CD4-positive, alpha-beta memory T cell (primary cell): ENCODE measurements around the gene PARM1. TPM values are rescaled to one million over a fixed set of nuclear protein-coding genes. Genes with fewer than 3 reads are reported as not detected.

Source experiments
- CTCF ChIA-PET: fragments of 350-600 bp; sonication (Branson Sonifier 250); formaldehyde crosslinking; loops from one replicate; lab custom pipeline; 2021; ENCODE audit warnings: inconsistent platforms; ENCODE audit not compliant: partially characterized antibody; lab: Charles Lee
- POLR2A ChIA-PET: fragments of 350-600 bp; sonication (Branson Sonifier 250); formaldehyde crosslinking; loops from one replicate; lab custom pipeline; 2021; ENCODE audit not compliant: partially characterized antibody; lab: Charles Lee
- DNase-seq, 5 donors: peaks; one replicate each; pipeline versions ENCODE4 v3.0.0 to v3.0.0-alpha.2; 2020 to 2022; ENCODE audit warnings: mixed read lengths in 1 of 5
- H3K27ac ChIP-seq: one replicate; pipeline ENCODE4 v1.7.0; 2013; ENCODE audit warnings: low read depth, low read length
- H3K27me3 ChIP-seq: 2 replicates; pipeline ENCODE4 v1.7.0; 2013; ENCODE audit warnings: mild to moderate bottlenecking, low read length, moderate library complexity; ENCODE audit not compliant: insufficient read depth
- H3K36me3 ChIP-seq: 2 replicates; pipeline ENCODE4 v1.7.0; 2013; ENCODE audit warnings: mild to moderate bottlenecking, low read length, moderate library complexity; ENCODE audit not compliant: insufficient read depth
- H3K4me1 ChIP-seq: 2 replicates; pipeline ENCODE4 v1.7.0; 2013; ENCODE audit warnings: mild to moderate bottlenecking, low read length, moderate library complexity; ENCODE audit not compliant: insufficient read depth
- H3K4me3 ChIP-seq, 2 donors: one replicate each; pipeline ENCODE4 v1.7.0; 2013; ENCODE audit warnings: low read length in 2 of 2, mild to moderate bottlenecking in 1 of 2
- H3K9me3 ChIP-seq, 2 donors: one replicate each; pipeline ENCODE4 v1.7.0; 2013; ENCODE audit warnings: low read length in 2 of 2, control low read depth in 1 of 2; ENCODE audit not compliant: control insufficient read depth in 1 of 2
- H3K27ac Mint-ChIP-seq, 7 donors: one replicate each; pipeline ENCODE4 v1.8.0; 2020 to 2021; ENCODE audit warnings: mixed read lengths in 7 of 7, mild to moderate bottlenecking in 6 of 7, inconsistent platforms in 3 of 7, moderate library complexity in 3 of 7
- H3K27me3 Mint-ChIP-seq, 2 donors: one replicate each; pipeline ENCODE4 v1.8.0; 2020 to 2021; ENCODE audit warnings: mixed read lengths in 2 of 2
- H3K36me3 Mint-ChIP-seq, 2 donors: one replicate each; pipeline ENCODE4 v1.8.0; 2020 to 2021; ENCODE audit warnings: mixed read lengths in 2 of 2, inconsistent platforms in 1 of 2, mild to moderate bottlenecking in 1 of 2
- H3K4me1 Mint-ChIP-seq, 4 donors: one replicate each; pipeline ENCODE4 v1.8.0; 2020 to 2021; ENCODE audit warnings: mixed read lengths in 4 of 4, mild to moderate bottlenecking in 1 of 4
- H3K4me3 Mint-ChIP-seq, 8 donors: one replicate each; pipeline ENCODE4 v1.8.0; 2020 to 2021; ENCODE audit warnings: mixed read lengths in 8 of 8, mild to moderate bottlenecking in 7 of 8, moderate library complexity in 6 of 8, inconsistent platforms in 3 of 8
- H3K9me3 Mint-ChIP-seq, 8 donors: one replicate each; pipeline ENCODE4 v1.8.0; 2020 to 2021; ENCODE audit warnings: mixed read lengths in 8 of 8, mild to moderate bottlenecking in 5 of 8, inconsistent platforms in 3 of 8, moderate library complexity in 1 of 8
- intact Hi-C: fragments of 100-400 bp; cut with micrococcal nuclease; formaldehyde crosslinking; loops from one replicate; pipeline ENCODE4 v1.15.1; 2023
- polyA plus RNA-seq, 2 donors: library from polyadenylated mRNA; unstranded; fragments of 300-500 nt; fragmentation: Illumina TruSeq; gene quantifications; one replicate each; pipeline ENCODE4 v1.2.3, GENCODE V29; 2021
- total RNA-seq, 2 experiments: library from RNA; stranded (reverse); gene quantifications; one replicate each; pipeline ENCODE4 v1.2.3, GENCODE V29; 2021

The PARM1 gene
- total and polyA plus RNA-seq, 4 experiments from 2014 or later, result 0.28 TPM; not detected in 3

DNA sequence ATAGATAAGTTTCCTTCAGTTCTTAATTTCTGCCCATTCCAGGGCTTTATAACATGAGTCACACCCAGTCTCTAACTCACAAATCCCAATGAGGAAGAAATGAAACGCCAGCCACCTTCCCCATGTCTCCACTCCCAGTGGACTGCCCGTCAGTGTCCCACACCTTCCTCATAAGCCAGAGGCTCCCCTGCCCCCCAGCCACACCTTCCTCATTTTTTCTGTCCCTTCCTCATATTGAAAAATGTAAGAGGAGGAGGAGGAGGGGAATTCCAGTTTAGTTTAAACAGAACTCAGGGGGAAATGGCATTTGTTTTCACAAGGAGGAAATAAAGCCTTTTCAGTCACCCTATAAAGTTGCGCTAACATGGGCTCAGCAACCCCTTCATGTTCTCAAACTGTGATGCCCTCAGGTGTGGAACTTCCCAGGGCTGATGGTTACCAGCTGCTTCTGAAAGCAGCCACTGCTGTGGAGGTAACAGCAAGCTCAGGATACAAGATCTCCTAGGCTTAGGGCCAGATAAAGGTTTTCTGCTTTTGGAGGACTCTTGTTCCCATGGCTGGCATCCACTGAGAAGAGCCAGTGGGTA lies 97.8 kb downstream of the PARM1 start:
- H3K36me3 Mint-ChIP-seq, result no peaks in the 10 kb centered on the region
- no peak overlapping the region for H3K4me3 Mint-ChIP-seq
- no peaks in the 10 kb centered on the region for H3K36me3 ChIP-seq
- H3K4me1 Mint-ChIP-seq, result no peaks in the 10 kb centered on the region
- no peak overlapping the region for H3K4me3 ChIP-seq
- ChIA-PET CTCF (no interaction called here), POLR2A (no interaction called here)
- no peaks in the 10 kb centered on the region for H3K4me1 ChIP-seq
- DNase-seq, result no peak
- H3K27ac ChIP-seq, result no peak overlapping the region
- H3K9me3 Mint-ChIP-seq, result peaks cover 0 to 8% (median 3%) of the 10 kb centered on the region in 8 donors
- H3K9me3 ChIP-seq, result no peaks in the 10 kb centered on the region
- no peaks in the 10 kb centered on the region for H3K27me3 ChIP-seq
- H3K27me3 Mint-ChIP-seq, result no peaks in the 10 kb centered on the region
- intact Hi-C loops, result no loop called here
- no peak overlapping the region for H3K27ac Mint-ChIP-seq

DNA sequence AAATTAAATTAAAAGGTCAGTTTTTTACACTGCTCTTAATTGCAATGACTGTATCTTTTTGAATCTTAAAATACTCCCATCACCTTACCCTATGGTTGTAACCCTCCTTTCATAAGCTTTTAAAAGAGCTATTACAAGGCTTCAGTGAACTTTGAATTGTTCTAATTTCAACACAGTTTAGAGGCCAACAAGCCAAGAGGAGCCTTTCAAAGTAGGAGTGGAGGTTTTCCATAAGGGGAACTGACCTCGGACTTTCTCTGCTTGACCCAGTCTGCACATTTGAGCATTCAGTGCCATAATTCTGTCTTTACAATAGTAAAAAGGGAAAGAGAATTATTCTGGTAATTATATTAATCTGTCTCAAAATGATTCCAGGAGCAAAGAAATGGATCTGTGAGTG lies 98.9 kb downstream of the PARM1 start:
- Histone ChIP-seq H3K36me3 (no peaks in the 10 kb centered on the region), H3K9me3 (no peaks in the 10 kb centered on the region), H3K4me1 (no peaks in the 10 kb centered on the region), H3K27me3 (no peaks in the 10 kb centered on the region), H3K4me3 (no peak overlapping the region), H3K27ac (no peak overlapping the region)
- no peaks in the 10 kb centered on the region for H3K4me1 Mint-ChIP-seq
- H3K36me3 Mint-ChIP-seq, result no peaks in the 10 kb centered on the region
- intact Hi-C loops, result no loop called here
- ChIA-PET CTCF (interaction anchor here (1.2 kb wide), 1 partner anchor 9 kb away, joined by 3 read pairs; no protein-coding TSS in a partner anchor), POLR2A (no interaction called here)
- H3K27ac Mint-ChIP-seq, result no peak overlapping the region
- no peaks in the 10 kb centered on the region for H3K27me3 Mint-ChIP-seq
- H3K9me3 Mint-ChIP-seq, result peaks cover 0 to 8% (median 2%) of the 10 kb centered on the region in 8 donors
- no peak overlapping the region for H3K4me3 Mint-ChIP-seq
- no peak for DNase-seq

DNA sequence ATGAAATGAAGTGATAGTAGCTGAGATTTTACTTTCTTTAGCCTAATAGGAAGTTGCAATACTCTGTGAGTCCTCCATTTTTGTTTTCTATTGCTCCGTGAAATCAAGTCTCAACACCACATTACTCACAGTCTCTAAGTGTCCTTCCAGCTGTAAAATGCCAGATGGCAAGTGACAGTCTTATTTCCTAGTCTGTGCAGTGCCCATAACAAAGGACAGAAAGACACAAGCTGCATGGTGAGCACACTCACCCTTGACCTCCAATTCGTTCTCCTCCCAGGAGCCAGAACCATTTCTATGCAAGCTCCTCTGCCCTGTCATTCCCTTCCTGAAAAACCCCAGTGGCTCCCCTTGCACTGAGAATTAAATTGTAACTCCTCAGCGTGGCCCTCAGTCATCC lies 101.6 kb downstream of the PARM1 start:
- Mint-ChIP-seq H3K27me3 (no peaks in the 10 kb centered on the region), H3K9me3 (peaks cover 0 to 4% (median 0%) of the 10 kb centered on the region in 8 donors), H3K27ac (no peak overlapping the region), H3K36me3 (no peaks in the 10 kb centered on the region), H3K4me1 (no peaks in the 10 kb centered on the region), H3K4me3 (no peak overlapping the region)
- H3K4me3 ChIP-seq, result no peak overlapping the region
- intact Hi-C loops, result no loop called here
- no peak overlapping the region for H3K27ac ChIP-seq
- CTCF ChIA-PET, result no interaction called here
- H3K9me3 ChIP-seq, result no peaks in the 10 kb centered on the region
- DNase-seq, result no peak
- H3K4me1 ChIP-seq, result no peaks in the 10 kb centered on the region
- H3K27me3 ChIP-seq, result no peaks in the 10 kb centered on the region
- no peaks in the 10 kb centered on the region for H3K36me3 ChIP-seq
- POLR2A ChIA-PET, result no interaction called here

DNA sequence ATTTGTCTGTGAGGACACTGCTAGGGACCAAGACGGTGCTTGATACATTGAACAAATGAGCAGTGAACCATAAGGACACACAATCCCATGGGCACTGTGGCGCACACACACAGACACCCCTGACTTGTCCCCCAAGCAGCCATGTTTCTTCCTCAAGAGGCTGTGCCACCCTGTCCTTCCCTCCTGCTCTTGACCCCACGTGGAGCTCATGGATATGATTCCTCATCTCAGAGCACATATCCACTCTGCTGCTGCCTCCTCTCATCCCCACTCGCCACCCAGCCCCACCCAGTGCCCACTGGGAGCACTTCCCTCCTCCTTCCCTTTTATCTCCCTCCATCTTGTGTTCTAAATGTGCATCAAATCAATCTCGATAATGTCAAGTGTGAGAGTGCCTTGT lies 102.4 kb downstream of the PARM1 start:
- Histone ChIP-seq H3K36me3 (no peaks in the 10 kb centered on the region), H3K27me3 (no peaks in the 10 kb centered on the region), H3K9me3 (no peaks in the 10 kb centered on the region), H3K4me3 (no peak overlapping the region), H3K4me1 (no peaks in the 10 kb centered on the region), H3K27ac (no peak overlapping the region)
- Mint-ChIP-seq H3K27me3 (no peaks in the 10 kb centered on the region), H3K4me3 (no peak overlapping the region), H3K27ac (no peak overlapping the region), H3K4me1 (no peaks in the 10 kb centered on the region), H3K36me3 (no peaks in the 10 kb centered on the region), H3K9me3 (peaks cover 0 to 5% (median 0%) of the 10 kb centered on the region in 8 donors)
- no peak for DNase-seq
- ChIA-PET POLR2A (no interaction called here), CTCF (no interaction called here)
- intact Hi-C loops, result no loop called here

GRCh38 chr4:75036046-75036830 lies 103.3 kb downstream of the PARM1 start:
- Mint-ChIP-seq H3K27ac (no peak overlapping the region), H3K4me3 (no peak overlapping the region), H3K4me1 (no peaks in the 10 kb centered on the region), H3K9me3 (peaks cover 0 to 5% (median 0%) of the 10 kb centered on the region in 8 donors), H3K27me3 (no peaks in the 10 kb centered on the region), H3K36me3 (no peaks in the 10 kb centered on the region)
- ChIA-PET CTCF (no interaction called here), POLR2A (no interaction called here)
- no peak for DNase-seq
- Histone ChIP-seq H3K4me1 (no peaks in the 10 kb centered on the region), H3K27me3 (no peaks in the 10 kb centered on the region), H3K4me3 (no peak overlapping the region), H3K27ac (no peak overlapping the region), H3K36me3 (no peaks in the 10 kb centered on the region), H3K9me3 (no peaks in the 10 kb centered on the region)
- intact Hi-C loops, result no loop called here

DNA sequence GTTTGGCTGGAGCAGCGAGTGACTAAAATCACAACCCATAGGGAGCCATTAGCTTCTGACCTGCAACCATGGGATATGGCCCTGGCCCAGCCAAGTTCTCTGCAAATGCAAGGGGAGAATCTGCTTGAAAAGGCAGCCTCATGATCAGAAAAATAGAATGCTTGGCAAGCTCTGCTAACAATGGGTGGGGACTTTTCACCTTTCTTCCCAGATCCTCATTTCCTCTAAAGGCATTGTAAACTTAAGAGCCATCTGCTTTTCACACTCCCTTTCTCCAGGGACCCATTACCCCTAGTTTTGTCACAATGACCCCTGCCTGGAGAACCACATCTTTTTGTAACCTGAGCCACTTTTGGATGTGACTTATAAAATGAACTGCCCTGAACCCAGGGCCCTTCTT lies 104.3 kb downstream of the PARM1 start:
- Mint-ChIP-seq H3K27me3 (no peaks in the 10 kb centered on the region), H3K4me3 (no peak overlapping the region), H3K4me1 (no peaks in the 10 kb centered on the region), H3K27ac (no peak overlapping the region), H3K36me3 (no peaks in the 10 kb centered on the region), H3K9me3 (peaks cover 0 to 5% (median 0%) of the 10 kb centered on the region in 8 donors)
- Histone ChIP-seq H3K27me3 (no peaks in the 10 kb centered on the region), H3K4me3 (no peak overlapping the region), H3K9me3 (no peaks in the 10 kb centered on the region), H3K36me3 (no peaks in the 10 kb centered on the region), H3K27ac (no peak overlapping the region), H3K4me1 (no peaks in the 10 kb centered on the region)
- ChIA-PET POLR2A (no interaction called here), CTCF (no interaction called here)
- no peak for DNase-seq
- intact Hi-C loops, result no loop called here

DNA sequence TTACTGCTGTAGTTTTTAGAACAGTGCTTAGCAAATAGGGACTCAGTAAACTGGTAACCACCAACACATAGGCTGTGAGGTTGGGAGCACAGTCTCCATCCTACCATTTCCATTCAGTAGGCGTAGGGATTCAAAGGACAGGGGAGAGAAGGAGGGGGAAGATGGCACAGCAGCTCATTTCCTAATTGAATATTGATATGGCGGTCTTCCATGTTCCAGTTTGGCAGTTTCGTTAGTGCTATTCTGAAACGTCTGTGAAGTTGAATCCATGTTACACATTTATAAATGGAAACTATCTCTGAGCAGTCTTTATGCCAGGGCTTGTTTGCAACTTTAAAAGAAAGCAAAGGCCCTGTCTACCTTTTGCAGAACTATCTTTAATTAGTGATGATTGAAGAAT lies 105.5 kb downstream of the PARM1 start:
- Mint-ChIP-seq H3K4me1 (no peaks in the 10 kb centered on the region), H3K9me3 (peaks cover 0 to 4% (median 0%) of the 10 kb centered on the region in 8 donors), H3K36me3 (no peaks in the 10 kb centered on the region), H3K4me3 (no peak overlapping the region), H3K27ac (no peak overlapping the region), H3K27me3 (no peaks in the 10 kb centered on the region)
- CTCF ChIA-PET, result no interaction called here
- Histone ChIP-seq H3K36me3 (no peaks in the 10 kb centered on the region), H3K4me1 (no peaks in the 10 kb centered on the region), H3K9me3 (no peaks in the 10 kb centered on the region), H3K27ac (no peak overlapping the region), H3K27me3 (no peaks in the 10 kb centered on the region), H3K4me3 (no peak overlapping the region)
- intact Hi-C loops, result no loop called here
- no peak for DNase-seq
- POLR2A ChIA-PET, result no interaction called here
